ENCODE data around the gene AHI1.

DNA sequence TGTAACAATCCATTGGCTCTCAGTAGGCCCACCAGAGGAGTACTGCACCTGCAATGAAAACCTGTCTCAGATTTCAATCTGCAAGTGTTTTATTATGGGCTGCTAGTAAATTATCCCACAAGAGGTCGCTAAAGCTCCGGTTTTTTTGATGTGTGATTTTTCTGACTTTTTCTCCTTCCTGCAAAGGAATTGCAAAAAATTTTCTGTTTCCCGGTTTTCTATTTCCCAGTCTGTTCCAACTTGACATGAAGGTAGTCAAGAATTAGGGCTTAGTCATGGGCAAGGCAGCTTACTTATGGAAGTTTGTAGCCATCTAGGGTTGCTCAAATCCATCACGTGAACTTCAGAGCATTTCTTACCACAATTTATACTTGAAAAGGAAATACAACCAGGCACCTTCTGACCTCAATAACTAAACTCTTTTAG is 38.5 kb upstream of the AHI1 start:
- no peak for TF ChIP-seq POLR2A (IDR thresholded peaks at IDR 0.05; ENCODE audit: extremely low read depth, insufficient read length)
- TF ChIP-seq, protein P1, sequence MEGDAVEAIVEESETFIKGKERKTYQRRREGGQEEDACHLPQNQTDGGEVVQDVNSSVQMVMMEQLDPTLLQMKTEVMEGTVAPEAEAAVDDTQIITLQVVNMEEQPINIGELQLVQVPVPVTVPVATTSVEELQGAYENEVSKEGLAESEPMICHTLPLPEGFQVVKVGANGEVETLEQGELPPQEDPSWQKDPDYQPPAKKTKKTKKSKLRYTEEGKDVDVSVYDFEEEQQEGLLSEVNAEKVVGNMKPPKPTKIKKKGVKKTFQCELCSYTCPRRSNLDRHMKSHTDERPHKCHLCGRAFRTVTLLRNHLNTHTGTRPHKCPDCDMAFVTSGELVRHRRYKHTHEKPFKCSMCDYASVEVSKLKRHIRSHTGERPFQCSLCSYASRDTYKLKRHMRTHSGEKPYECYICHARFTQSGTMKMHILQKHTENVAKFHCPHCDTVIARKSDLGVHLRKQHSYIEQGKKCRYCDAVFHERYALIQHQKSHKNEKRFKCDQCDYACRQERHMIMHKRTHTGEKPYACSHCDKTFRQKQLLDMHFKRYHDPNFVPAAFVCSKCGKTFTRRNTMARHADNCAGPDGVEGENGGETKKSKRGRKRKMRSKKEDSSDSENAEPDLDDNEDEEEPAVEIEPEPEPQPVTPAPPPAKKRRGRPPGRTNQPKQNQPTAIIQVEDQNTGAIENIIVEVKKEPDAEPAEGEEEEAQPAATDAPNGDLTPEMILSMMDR (IDR thresholded peaks at IDR 0.05; ENCODE audit: low read depth, low read length), result peak; percentile 66
